Activated naive CD8-positive, alpha-beta T cell treated with anti-CD3 and anti-CD28 coated beads, Interleukin-2, amount 50 U/mL, for 16 hours (primary cell): ENCODE results near the gene NECAB2.

Experiments
- DNase-seq: peaks from one replicate; pipeline ENCODE4 v3.0.0-alpha.2; 2020; ENCODE audit warnings: low read depth, low spot score

Gene NECAB2

DNA sequence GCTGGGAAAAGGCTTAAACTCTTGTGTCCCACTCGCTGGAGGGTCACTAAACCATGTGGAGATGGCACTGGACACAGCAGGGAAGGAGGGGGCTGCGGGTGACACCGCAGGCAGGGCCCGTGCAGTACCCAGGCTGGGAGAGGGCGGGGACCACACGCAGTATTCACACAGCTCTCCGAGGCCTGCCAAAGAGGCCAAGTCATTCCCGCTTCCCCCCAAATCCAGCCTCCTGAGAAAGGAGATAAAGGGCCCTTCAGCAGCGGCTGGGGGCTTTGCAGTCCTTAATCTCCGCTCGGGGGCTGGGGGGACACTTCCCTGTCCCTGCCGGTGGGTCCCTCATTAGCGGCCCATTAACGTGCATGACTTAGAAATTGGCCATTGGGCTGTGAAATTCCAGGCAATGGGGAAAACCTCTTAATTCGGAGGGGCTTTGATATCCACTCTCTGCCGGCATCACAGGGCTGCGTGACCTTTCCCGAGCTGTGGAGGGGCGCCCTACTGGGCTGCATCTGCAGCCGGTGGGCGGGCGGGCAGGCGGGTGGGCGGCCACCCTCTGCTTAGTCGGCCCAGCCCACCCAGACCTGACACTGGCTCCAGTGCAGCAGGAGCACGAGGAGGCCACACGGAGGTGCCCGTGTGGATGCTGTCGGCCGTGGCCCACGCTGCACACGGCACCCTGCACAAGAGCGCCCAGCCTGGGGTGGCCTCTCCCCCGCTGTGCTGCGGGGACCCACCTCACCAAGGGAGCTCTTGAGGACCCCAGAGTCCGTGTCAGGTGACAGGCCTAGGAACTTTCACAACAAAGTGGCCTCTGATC lies 77.2 kb downstream of the NECAB2 start:
- DNase-seq = no peak

DNA sequence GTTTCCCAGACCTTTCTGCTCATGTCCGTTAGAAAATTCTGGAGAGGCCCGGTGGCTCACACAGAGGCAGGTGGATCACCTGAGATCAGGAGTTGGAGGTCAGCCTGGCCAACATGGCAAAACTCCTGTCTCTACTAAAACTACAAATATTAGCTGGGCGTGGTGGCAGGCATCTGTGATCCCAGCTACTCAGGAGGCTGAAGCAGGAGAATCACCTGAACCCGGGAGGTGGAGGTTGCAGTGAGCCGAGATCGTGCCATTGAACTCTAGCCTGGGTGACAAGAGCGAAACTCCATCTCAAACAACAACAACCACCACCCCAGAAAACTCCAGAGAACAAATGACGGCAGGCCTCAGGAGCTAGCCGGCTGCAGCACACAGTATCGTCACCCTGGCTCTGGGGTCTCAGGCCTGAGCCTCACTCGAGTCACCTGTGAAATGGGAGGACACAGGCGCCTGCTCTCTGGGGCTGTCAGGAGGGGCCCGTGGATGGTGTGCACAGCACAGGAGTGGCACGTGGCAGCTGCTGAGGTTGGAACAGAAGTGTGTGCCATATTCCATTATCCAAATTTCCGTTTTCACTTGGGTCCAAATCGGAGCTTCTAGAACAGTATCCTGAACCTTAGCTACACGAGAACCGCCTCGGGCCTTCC lies 77.9 kb downstream of the NECAB2 start:
- no peak for DNase-seq

DNA sequence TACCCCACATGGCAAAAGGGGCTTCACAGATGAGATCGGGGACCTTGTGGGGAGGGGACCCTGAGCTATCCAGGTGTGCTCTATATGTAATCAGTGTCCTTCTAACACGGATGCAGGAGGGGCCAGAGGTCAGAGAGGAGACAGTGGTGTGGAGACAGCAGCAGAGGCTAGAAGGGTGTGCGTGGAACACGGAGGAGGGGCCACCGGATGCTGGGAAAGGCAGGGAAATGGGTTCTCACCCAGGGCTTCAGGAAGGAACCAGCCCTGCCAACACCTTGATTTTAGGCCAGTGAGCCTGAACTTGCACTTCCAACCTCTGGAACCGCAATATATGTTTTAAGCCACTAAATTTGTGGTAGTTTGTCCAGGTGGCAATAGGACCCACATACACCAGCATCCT lies 79.2 kb downstream of the NECAB2 start:
- DNase-seq = no peak

DNA sequence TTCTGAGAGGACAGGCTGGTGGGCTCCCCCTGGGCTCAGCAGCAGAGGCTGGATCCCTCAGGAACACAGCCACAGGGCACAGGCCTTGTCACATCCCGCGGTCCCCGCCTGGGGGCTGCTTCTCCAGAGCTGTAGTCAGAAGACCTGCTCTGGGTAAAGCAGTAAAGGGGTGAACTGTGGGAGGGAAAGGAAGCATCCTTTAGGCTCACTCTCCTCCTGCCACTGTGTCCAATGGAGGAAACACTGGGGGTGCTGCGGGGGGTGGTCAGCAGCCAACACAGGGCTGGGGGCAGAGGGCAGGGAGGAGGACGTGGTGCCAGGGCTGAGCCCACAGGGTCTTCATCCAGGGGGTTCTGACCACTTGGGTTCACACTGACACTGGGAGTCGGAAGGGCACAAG lies 79.6 kb downstream of the NECAB2 start:
- no peak for DNase-seq

DNA sequence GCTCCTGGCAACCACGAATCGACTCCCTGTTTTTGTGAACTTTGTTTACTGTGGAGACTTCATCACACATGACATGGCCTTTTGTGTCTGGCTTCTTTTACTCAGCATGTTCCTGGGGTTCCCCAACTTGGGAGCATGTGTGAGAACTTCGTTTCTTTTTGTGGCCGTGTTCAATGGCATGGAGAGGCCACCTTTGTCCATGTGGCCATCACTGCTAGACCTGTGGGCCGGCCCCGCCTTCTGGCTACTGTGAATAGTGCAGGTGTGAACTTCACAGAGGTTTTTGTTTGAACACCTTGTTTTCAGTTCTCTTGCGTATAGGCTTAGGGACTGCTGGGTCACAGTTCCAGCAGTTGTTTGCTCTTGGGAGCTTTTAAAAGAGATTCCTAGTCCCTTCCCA lies 80.2 kb downstream of the NECAB2 start:
- DNase-seq = no peak

DNA sequence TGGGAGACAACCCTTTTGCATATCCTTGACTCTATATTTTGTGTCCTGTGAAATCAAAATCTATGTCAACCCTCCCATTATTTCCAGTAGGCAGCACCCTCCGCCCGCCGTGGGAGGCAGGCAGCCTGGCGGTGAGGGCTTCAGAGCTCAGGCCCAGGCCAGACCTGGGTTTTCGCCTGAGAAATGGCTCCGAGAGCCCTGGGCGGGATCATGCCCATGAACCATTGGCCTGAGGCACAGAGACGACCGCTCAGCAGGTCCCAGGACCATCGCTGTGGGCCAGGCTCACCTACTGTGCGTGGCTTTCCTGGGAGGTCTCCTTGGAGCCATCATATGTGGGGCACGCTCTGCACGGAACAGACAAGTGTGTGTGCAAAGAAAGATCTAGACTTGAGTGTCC lies 80.8 kb downstream of the NECAB2 start:
- no peak for DNase-seq

DNA sequence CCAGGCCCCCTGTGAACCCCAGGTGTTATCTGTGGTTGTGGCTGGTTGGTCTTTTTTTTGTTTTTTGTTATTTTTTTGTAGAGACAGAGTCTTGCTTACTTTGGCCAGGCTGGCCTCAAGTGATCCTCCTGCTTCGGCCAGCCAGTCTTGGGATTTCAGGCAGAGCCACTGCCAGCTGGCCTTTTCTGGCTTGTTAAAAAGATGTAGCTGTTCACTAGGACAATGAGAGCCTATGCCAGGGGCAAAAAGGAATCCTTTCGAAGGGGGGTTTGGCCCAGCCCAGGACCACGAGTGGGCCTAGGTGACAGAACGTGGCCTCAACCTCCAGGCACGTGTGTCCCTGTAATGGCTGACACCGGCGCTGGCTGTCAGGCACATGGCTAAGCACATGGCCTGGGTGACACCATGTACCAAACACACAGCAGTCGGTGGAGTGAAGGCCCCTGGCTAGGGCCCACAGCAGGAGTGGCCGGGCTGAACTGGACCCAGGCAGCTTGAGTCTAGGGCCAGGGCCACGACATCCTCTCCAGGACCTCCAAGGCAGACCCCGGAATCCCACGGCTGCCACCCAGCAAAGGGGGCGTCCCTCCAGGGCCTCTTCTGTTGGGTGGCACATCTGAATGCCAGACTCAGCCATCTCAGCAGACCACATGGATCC lies 81.5 kb downstream of the NECAB2 start:
- DNase-seq = no peak

DNA sequence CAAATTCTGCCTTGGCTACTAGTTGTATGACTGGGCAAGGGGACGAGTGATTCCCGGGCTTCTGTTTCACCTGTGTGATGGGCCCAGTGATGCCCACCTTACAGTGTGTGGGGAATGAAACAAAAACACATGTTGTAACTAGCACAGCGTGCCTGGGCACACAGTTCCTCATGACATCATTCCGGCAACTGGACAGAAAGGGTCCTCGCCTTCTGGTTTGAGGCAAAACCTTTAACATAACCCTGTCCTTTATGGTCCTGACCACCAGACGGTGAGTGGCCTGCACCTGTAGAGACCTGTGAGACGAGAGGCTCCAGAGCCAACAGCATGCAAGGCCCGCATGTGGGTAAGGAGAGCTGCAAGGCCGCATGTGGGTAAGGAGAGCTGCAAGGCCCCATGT lies 82.3 kb downstream of the NECAB2 start:
- no peak for DNase-seq

DNA sequence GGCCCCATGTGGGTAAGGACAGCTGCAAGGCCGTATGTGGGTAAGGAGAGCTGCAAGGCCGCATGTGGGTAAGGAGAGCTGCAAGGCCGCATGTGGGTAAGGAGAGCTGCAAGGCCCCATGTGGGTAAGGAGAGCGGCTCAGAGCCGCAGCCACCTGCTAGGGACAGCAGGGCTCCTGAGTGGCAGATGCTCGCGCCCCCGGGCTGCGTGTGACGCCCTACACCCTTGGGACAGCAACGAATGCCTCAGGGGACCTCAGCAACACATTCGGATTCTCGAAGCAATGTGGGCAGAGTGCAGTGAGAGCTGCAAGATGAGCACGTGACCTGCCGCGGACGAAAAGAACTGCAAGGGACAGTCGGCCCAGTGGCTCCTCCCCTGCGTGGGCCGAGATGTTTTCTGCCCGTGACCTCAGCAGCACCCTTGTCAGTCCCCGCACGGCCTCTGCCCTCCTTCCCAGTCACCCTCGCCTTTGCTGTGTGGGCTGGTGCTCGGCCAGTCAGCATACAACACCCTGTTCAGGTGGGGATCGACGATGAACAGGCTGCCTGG lies 84.1 kb downstream of the NECAB2 start:
- DNase-seq = no peak
